ENCODE data around the gene SYTL5. TPM values are rescaled to one million over a fixed set of nuclear protein-coding genes. Genes with fewer than 3 reads are reported as not detected.

The SYTL5 gene
- polyA plus RNA-seq, 2 of the 4 experiments (the other 2 are of a cell fraction): 0.79 to 1.1 TPM

DNA sequence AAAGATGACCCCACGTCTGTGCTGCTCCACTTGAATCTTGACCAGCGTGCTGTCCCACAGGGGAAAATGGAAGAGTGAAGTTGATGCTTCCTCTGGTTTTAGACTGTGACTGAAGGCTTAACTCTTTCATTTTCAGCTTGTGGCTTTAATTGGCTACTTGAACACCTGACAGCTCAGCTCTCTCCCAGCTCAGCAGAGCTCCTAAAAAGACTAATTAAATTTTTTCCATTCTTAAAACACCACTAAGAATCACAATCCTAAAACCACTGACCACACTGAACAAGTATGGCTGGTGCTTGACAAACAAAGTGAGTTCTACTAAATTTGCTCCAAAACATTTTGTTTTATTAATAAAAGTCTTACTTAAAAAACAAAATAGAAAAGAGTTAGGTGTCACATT is 142.7 kb downstream of the SYTL5 start:
- 24% methylated on average over 2 of the region's 2 CpGs for WGBS (ENCODE audit: missing lambda C conversion rate)
- no peaks in the 10 kb centered on the region for H3K9me3 ChIP-seq

DNA sequence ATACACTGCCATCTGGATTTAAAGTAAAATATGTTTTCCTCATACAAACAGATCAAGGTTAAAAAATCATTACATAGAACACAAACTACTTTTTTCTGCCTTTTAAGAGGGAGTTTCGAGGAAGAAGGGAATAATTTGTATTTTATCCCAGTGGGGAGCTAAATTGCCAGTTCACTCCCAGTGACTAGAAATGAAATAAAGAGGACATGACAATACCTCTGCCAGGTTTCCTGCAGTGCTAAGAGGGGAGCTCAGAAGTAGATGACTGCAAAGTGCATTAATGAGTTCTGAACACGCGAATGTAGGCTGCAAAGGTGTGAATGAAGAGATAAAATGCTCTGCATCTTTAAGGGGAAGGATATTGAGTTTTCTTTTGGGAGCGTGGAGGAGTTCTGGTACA is 144.6 kb downstream of the SYTL5 start:
- POLR2A ChIA-PET: no interaction called here
- no peaks in the 10 kb centered on the region for H3K4me1 ChIP-seq
- CTCF ChIA-PET: no interaction called here
- H3K4me3 ChIP-seq: no peak overlapping the region
- FAIRE-seq (no peak), DNase-seq (ENCODE audit: low read depth in 1 of 2, low spot score in 1 of 2) (no peak), ATAC-seq (no peak)
- H3K27ac ChIP-seq: no peak overlapping the region
- no peaks in the 10 kb centered on the region for H3K9me3 ChIP-seq
- no peak overlapping the region for H3K4me2 ChIP-seq
- WGBS (ENCODE audit: missing lambda C conversion rate): 48% methylated on average over 4 of the region's 4 CpGs
- TF ChIP-seq JUN (IDR thresholded peaks at IDR 0.05) (no peak), CBX2 (IDR thresholded peaks at IDR 0.05; ENCODE audit: borderline replicate concordance, low read depth) (no peak), POLR2AphosphoS2 (conservative IDR thresholded peaks at IDR 0.05; ENCODE audit: low read length) (no peak), PHF8 (IDR thresholded peaks at IDR 0.05; ENCODE audit: borderline replicate concordance, low read depth) (no peak), ATOH8 (CRISPR knock-in tag; IDR thresholded peaks at IDR 0.05; ENCODE audit: low read depth) (no peak), MAFK (IDR thresholded peaks at IDR 0.05; ENCODE audit: partially characterized antibody) (no peak), RFX5 (IDR thresholded peaks at IDR 0.05) (no peak), RCOR1 (IDR thresholded peaks at IDR 0.05; ENCODE audit: low read depth, low read length) (no peak), HEYL (CRISPR knock-in tag; IDR thresholded peaks at IDR 0.05) (no peak), FOSB (CRISPR knock-in tag; IDR thresholded peaks at IDR 0.05) (no peak), JUNB (IDR thresholded peaks at IDR 0.05) (no peak), MAX (IDR thresholded peaks at IDR 0.05) (no peak)
- TF ChIP-seq, protein P1, sequence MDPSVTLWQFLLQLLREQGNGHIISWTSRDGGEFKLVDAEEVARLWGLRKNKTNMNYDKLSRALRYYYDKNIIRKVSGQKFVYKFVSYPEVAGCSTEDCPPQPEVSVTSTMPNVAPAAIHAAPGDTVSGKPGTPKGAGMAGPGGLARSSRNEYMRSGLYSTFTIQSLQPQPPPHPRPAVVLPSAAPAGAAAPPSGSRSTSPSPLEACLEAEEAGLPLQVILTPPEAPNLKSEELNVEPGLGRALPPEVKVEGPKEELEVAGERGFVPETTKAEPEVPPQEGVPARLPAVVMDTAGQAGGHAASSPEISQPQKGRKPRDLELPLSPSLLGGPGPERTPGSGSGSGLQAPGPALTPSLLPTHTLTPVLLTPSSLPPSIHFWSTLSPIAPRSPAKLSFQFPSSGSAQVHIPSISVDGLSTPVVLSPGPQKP (IDR thresholded peaks at IDR 0.05; ENCODE audit: low read depth, low read length): no peak

More for the DNA sequence above, 142.7 kb downstream of the SYTL5 start:
- ATAC-seq (no peak), FAIRE-seq (no peak), DNase-seq (ENCODE audit: low read depth in 1 of 2, low spot score in 1 of 2) (no peak)
- CTCF ChIA-PET: no interaction called here
- TF ChIP-seq POLR2AphosphoS2 (conservative IDR thresholded peaks at IDR 0.05; ENCODE audit: low read length): no peak
- TF ChIP-seq, protein P2, sequence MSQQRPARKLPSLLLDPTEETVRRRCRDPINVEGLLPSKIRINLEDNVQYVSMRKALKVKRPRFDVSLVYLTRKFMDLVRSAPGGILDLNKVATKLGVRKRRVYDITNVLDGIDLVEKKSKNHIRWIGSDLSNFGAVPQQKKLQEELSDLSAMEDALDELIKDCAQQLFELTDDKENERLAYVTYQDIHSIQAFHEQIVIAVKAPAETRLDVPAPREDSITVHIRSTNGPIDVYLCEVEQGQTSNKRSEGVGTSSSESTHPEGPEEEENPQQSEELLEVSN (IDR thresholded peaks at IDR 0.05; ENCODE audit: borderline replicate concordance, low read depth): no peak
- TF ChIP-seq PBX3 (IDR thresholded peaks at IDR 0.05): no peak
- TF ChIP-seq HEYL (CRISPR knock-in tag; IDR thresholded peaks at IDR 0.05): no peak
- TF ChIP-seq HOXB13 (CRISPR knock-in tag; IDR thresholded peaks at IDR 0.05; ENCODE audit: low read depth): no peak
- TF ChIP-seq, protein P3, sequence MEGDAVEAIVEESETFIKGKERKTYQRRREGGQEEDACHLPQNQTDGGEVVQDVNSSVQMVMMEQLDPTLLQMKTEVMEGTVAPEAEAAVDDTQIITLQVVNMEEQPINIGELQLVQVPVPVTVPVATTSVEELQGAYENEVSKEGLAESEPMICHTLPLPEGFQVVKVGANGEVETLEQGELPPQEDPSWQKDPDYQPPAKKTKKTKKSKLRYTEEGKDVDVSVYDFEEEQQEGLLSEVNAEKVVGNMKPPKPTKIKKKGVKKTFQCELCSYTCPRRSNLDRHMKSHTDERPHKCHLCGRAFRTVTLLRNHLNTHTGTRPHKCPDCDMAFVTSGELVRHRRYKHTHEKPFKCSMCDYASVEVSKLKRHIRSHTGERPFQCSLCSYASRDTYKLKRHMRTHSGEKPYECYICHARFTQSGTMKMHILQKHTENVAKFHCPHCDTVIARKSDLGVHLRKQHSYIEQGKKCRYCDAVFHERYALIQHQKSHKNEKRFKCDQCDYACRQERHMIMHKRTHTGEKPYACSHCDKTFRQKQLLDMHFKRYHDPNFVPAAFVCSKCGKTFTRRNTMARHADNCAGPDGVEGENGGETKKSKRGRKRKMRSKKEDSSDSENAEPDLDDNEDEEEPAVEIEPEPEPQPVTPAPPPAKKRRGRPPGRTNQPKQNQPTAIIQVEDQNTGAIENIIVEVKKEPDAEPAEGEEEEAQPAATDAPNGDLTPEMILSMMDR (IDR thresholded peaks at IDR 0.05): no peak
- no peak for TF ChIP-seq MAFK (IDR thresholded peaks at IDR 0.05; ENCODE audit: partially characterized antibody)
- TF ChIP-seq EHF (CRISPR knock-in tag; IDR thresholded peaks at IDR 0.05): no peak
- no peak for TF ChIP-seq HES2 (IDR thresholded peaks at IDR 0.05)
- TF ChIP-seq NFE2L2 (conservative IDR thresholded peaks at IDR 0.05; ENCODE audit: low read length): no peak
- TF ChIP-seq BCL3 (IDR thresholded peaks at IDR 0.05): no peak
- no peak for TF ChIP-seq RCOR1 (IDR thresholded peaks at IDR 0.05; ENCODE audit: low read depth, low read length)
- TF ChIP-seq, protein P4, sequence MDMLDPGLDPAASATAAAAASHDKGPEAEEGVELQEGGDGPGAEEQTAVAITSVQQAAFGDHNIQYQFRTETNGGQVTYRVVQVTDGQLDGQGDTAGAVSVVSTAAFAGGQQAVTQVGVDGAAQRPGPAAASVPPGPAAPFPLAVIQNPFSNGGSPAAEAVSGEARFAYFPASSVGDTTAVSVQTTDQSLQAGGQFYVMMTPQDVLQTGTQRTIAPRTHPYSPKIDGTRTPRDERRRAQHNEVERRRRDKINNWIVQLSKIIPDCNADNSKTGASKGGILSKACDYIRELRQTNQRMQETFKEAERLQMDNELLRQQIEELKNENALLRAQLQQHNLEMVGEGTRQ (IDR thresholded peaks at IDR 0.05): no peak
- TF ChIP-seq CBX2 (IDR thresholded peaks at IDR 0.05; ENCODE audit: borderline replicate concordance, low read depth): no peak
- no peak for TF ChIP-seq RARB (CRISPR knock-in tag; IDR thresholded peaks at IDR 0.05)
- TF ChIP-seq ZFP36 (IDR thresholded peaks at IDR 0.05; ENCODE audit: borderline replicate concordance, partially characterized antibody): no peak
- no peak for TF ChIP-seq EHMT2 (IDR thresholded peaks at IDR 0.05; ENCODE audit: low read depth)
- TF ChIP-seq CEBPB (IDR thresholded peaks at IDR 0.05): no peak
- POLR2A ChIA-PET: no interaction called here
- no peak overlapping the region for H3K4me2 ChIP-seq
- H3K4me3 ChIP-seq: no peak overlapping the region
- no peaks in the 10 kb centered on the region for H3K4me1 ChIP-seq
- no peak overlapping the region for H3K27ac ChIP-seq

Measured in A549 (cell line).